Suppressor macrophage treated with lipopolysaccharide for 1 hour (primary cell): ENCODE measurements around the gene KRT7.

Experiments used
- DNase-seq, 3 donors: peaks; one replicate each; pipeline ENCODE4 v3.0.0-alpha.2; 2020 to 2022

Gene KRT7

GRCh38 chr12:52200086-52200780 is 32.8 kb upstream of the KRT7 start:
- no peak for DNase-seq

- no peak for DNase-seq
These were observed 32.1 kb upstream of the KRT7 start for GRCh38 chr12:52200781-52201450.

- no peak for DNase-seq
These were observed 31.6 kb upstream of the KRT7 start for GRCh38 chr12:52201451-52201839.

- peak in 2 of 3 donors; percentile 57 to 68 for DNase-seq
These were observed 30.5 kb upstream of the KRT7 start for GRCh38 chr12:52202361-52203078.

GRCh38 chr12:52203079-52203921 is 29.7 kb upstream of the KRT7 start:
- peak; percentile 96 to 99 (median 97) for DNase-seq

- DNase-seq, result no peak
These were observed 28.7 kb upstream of the KRT7 start for GRCh38 chr12:52204095-52204930.

- no peak for DNase-seq
These were observed 28.0 kb upstream of the KRT7 start for GRCh38 chr12:52204931-52205505.

GRCh38 chr12:52205612-52206303 is 27.3 kb upstream of the KRT7 start:
- no peak for DNase-seq

- DNase-seq, result no peak
These were observed 26.6 kb upstream of the KRT7 start for GRCh38 chr12:52206304-52207040.

GRCh38 chr12:52207106-52207505 is 25.9 kb upstream of the KRT7 start:
- no peak for DNase-seq

GRCh38 chr12:52207895-52208294 is 25.1 kb upstream of the KRT7 start:
- DNase-seq, result peak in 2 of 3 donors; percentile 50 to 56

- DNase-seq, result no peak
These were observed 24.4 kb upstream of the KRT7 start for GRCh38 chr12:52208424-52209165.

- DNase-seq, result no peak
These were observed 23.7 kb upstream of the KRT7 start for GRCh38 chr12:52209321-52209720.

- peak; percentile 61 to 66 (median 62) for DNase-seq
These were observed 22.7 kb upstream of the KRT7 start for GRCh38 chr12:52210186-52210924.

GRCh38 chr12:52210925-52211650 is 22.0 kb upstream of the KRT7 start:
- DNase-seq, result no peak

- DNase-seq, result no peak
These were observed 21.1 kb upstream of the KRT7 start for GRCh38 chr12:52211716-52212585.
